ENCODE results near the gene C4orf36.

The C4orf36 gene

GRCh38 chr4:86857341-86858052 is 34.7 kb downstream of the C4orf36 start:
- DNase-seq (ENCODE audit: low spot score) = no peak

DNA sequence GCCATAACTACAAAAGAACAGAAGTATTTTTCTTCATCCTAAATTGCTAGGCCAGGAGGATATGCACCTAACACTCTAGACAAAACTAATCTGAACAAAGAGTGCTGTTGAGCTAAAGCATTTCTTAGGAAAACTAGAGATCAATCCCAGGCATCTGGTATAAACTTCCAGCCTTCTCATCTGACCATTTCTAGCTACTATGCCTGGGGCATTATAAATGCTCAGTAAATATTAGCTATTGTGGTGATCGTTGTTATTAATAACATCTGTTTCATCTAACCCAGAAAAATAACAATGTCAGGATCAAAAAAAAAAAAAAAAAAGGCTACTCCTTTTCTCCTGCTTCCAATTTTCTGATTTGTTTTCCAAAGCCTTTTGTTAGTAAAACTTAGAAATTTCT is 35.3 kb downstream of the C4orf36 start:
- no peak for DNase-seq (ENCODE audit: low spot score)

DNA sequence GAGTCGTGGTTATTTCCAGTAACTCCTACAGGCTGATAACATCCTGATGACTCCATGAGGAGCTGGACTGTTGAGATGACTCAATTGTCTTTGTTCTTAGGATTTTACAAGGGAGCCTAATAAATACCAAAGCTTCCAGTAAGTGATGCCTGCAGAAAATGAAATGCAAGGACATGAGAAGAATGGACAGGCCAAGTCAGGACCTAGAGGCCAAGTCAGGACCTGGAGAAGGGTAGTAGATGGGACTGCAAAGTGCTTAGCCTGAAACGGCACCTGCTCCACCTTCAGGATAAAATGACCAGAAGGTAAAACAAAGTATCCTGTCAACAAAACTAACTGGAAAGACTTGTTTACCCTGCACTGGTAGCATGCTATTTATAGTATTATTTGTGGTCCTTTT is 36.6 kb downstream of the C4orf36 start:
- DNase-seq (ENCODE audit: low spot score) = no peak

DNA sequence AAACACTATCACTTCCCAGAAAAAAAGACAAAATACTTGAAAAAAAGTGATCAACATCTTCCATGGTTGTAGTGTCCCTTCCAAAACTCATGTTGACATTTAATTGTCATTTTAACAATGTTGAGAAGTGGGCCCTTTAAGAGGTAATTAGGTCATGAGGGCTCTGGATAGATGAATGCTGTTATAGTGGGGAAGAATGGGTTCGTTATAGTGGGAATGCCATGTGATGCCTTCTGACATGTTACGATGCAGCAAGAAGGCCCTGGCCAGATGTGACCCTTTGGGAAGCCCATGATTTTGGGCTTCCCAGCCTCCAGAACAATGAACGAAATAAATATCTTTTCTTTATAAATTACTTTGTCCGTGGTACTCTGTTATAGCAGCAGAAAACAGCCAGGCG is 39.0 kb downstream of the C4orf36 start:
- DNase-seq (ENCODE audit: low spot score) = no peak

DNA sequence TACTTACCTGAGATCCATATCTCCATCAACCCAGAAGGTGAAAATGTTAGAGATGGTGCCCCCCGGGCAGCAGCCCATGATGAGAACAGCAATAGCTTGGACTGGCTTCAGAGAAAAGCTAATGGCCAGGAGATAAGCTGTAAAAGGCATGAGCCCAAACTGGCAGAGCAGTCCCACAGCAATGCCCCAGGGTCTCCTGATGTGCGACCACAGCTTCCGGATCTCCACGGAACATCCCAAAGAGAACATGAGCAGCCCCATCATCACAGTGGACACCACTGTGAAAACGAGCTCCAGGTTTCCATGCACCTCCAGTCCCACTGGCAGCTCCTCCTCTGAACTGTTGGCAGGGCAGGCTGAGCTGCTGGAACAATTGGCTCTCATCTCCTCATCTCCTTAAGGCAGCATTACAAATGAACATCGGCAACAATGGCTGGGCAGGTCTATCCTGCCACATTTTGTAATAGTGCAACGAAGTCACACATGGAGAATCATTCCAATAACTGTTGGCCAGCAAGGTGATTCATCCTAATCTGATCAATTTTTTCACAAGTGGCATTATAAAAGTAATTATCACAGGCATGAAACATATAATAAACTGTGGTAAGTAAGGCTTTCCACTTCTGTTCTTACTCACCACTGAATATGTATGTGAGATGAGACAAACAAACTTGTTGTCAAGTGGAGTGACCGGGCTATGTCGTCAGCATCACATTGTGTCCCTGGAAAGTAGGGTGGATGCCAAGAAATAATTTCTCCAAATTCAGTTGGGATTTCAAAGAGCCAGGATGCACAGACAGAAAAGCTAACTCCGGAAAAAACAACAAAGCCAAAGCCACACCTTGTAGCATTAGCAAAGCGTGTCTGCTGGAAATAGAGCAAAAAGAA is 43.2 kb downstream of the C4orf36 start, which contains the start of gene SLC10A6:
Gene SLC10A6 (minus strand): TSS at position 653 of the 888 bp plus-strand sequence. CDS start 269 bp downstream, at position 384.
- no peak for DNase-seq (ENCODE audit: low spot score)

DNA sequence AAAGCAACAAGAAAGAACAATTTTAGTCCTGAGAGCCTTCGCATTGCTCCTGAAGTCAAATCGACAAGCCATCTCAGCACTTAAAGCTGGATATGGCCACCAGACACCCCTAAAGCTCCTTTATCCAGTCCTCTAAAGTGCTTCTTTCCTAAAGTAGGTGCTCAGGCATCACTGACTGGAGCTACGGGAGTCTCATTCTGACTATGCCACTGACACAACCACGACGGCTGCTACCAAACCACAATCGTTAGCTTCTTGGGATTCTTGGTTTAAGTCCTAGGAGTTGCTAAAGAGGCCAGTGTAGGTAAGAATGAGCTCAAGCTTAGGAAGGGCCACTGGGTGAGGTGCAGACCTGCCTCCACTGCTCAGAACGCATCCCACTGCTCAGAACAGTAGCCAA is 44.1 kb downstream of the C4orf36 start:
- DNase-seq (ENCODE audit: low spot score) = no peak

DNA sequence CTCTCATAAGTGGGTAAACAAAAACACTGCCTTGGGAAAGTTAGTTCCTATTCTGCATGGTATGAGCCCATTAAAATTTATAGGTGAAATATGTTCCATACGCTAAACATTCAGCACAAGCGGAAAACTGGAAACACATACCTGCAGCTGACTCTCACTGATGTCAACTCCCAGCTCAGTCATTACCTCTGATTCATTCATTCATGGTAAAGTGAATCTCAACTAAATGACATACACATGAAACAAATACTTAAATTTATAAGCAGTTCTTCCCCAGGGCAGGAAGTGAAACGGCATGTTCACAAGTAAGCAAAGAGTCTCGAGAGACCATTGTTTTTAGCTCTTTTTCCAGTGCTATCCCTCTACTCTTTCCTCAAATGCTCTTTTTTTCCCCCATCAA is 44.7 kb downstream of the C4orf36 start:
- no peak for DNase-seq (ENCODE audit: low spot score)

DNA sequence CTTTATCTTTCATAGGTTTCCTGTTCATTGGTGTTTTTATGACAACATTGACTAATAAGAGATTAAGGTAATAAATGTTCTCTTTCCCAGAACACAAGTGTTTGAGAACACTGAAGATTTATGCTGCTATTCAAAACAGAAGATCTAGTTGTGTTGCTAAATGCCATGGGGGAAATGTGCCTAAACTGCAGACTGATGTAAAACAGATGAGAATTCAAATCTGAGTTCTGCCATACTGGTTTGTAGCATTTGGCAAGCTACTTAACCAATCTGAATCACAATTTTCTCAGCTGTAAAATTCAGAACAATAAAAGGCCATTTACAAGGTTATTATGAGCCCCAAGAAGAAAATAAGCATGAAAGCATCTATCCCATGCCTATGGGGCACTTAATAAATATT is 45.3 kb downstream of the C4orf36 start:
- DNase-seq (ENCODE audit: low spot score) = no peak

DNA sequence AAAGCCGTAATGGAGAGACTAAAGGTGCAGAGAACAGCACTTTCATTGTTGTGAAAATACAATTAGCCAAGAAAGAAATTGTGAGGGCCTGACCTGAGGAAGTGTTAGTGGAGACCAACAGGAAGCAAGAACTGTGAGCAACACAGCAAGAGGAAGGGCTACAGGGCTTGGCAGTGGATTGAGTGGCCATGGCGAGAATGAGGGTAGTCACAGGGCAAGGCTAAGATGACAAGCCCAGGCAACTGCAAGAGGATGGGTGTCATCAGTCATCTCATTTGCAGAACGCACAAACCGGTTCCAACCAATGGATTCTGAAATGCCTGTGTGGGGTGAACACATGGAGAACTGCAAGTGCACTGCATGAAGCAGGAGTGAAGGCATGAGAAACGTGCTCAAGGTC is 46.6 kb downstream of the C4orf36 start:
- DNase-seq (ENCODE audit: low spot score) = no peak

GRCh38 chr4:86841309-86841708 is 50.9 kb downstream of the C4orf36 start:
- DNase-seq (ENCODE audit: low spot score) = no peak

GRCh38 chr4:86840858-86841257 is 51.4 kb downstream of the C4orf36 start:
- no peak for DNase-seq (ENCODE audit: low spot score)

DNA sequence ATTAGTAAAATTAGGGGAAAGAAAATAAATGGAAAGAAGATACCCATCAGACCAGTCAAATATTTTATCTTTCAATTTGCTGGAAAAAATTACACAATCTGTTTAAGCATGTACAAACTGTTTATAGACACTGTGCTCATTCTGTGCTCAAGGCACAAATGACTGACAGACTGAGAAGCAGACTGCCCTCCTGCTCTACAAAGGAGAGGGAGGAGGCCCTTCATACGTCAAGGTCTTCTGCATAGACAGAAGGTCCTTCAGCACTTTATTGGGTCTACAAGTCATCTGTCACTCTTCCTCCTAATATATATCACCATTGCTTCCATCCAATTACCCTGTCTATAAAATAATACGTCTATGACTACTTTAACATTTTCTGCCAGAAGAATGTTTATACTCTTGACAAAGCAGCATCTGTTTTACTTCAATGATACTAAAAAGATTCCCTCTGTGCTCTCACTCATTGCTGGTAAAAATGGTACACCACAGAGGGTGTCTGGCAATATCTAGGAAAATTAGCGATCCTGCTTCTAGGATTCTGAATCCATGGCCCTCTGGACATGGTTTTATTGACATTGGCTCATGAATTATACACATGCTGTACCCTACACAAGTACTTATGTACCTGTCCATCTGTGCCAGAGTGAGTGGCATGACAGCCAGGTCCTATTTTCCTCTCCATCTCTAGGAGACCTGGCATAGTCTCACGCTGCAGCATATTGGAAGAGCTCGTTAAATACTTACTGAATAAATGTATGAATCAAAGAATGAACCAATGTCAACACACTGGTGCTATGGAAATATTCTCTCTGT is 54.3 kb downstream of the C4orf36 start:
- no peak for DNase-seq (ENCODE audit: low spot score)

DNA sequence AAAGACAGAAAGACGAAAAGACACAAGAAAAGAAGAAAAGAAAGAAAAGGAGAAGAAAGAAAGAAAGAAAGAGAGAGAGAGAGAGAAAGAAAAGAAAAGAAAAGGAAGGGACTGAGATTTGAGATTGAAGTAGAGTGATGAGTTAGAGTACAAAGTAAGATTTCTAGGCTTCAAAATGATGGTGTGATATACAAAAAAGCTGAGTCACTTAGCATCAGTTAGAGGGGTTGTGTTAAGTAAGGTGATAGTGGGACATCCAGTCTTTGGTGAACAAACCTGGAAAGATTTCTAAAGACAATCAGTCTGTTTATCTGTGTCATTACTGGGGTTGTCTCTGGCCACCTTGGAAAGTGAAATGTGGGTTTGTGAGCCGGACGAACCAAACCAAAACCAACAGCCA is 56.5 kb downstream of the C4orf36 start:
- no peak for DNase-seq (ENCODE audit: low spot score)

- no peak for DNase-seq (ENCODE audit: low spot score)
These were observed 57.3 kb downstream of the C4orf36 start for GRCh38 chr4:86834901-86835300.

DNA sequence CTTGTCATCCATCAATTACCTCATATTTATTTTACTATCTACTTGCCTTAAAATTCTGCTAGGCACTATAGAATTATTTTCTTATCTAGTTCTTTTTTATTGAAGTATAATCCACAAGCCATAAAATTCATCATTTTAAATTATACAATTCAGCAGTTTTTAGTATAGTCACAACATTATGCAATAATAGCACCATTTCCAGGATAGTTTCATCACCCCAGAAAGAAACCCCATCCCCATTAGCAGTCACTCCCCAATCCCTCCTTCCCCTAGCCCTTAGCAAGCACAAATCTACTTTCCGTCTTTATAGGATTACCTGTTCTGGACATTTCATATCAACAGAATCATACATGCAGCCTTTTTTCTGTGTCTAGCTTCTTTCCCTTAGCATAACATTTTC is 58.6 kb downstream of the C4orf36 start:
- no peak for DNase-seq (ENCODE audit: low spot score)

GRCh38 chr4:86831262-86832130 is 60.7 kb downstream of the C4orf36 start:
- DNase-seq (ENCODE audit: low spot score) = no peak

Data from CD4-positive, alpha-beta T cell treated with Interleukin-15 for 4 hours (primary cell).